GM21447 (cell line): ENCODE results near the gene S100A4.

Source experiments
- ATAC-seq: cut with Tn5 transposase; IDR thresholded peaks from one replicate; pipeline ENCODE4 v1.9.1; 2021; ENCODE audit not compliant: unreplicated experiment

S100A4 gene

GRCh38 chr1:153513023-153513422 is 32.6 kb downstream of the S100A4 start:
- no peak for ATAC-seq

DNA sequence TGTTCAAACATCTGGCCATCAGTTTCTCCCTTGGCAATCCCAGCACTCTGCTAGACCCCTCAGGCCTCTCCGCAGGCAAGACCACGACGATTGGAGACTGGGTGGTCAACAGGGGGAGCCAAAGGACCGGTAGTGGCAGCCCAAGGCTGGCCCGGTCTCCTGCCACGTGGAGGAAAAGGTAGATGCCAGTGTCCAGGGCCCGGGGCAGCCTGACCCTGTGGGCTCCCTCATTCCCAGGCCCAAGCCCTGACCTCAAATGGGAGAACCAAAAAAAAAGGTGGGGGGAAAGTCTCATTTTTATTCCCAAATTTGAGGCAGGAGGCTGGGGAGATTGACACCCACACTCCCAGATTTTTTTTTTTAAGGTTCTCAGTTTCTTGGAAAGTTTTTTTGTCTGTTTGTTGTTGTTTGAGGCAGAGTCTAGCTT is 34.6 kb downstream of the S100A4 start:
- no peak for ATAC-seq

DNA sequence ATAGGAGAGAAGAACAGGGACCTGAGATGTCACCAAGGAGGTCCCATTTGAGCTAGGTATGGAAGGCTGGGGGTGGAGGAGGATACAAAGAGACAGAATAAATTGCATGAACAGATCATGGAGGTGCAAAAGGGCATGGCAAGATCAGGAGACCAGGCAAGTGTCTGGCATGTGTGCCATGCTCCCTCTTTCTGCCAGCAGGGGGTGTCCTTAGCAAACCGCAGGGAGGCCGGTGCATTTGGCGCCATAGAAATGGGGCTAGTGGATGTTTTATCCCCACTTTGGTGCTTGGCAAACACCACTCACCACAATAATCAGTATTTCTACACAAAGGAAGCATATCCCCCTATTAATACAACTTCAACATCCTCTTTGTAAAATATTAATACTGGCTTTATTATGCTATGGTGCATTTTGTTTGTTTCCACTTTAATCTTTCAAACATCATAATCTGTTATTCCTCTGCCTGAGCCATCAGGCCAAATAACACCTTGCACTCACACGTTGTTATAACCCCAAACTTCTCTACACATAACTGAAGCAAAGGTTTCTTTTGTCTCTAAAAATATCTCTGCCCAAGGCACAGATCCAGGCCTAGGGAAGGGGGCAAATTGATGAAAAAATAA is 35.8 kb downstream of the S100A4 start:
- no peak for ATAC-seq

GRCh38 chr1:153509036-153509435 is 36.6 kb downstream of the S100A4 start:
- no peak for ATAC-seq

GRCh38 chr1:153507926-153508583 is 37.6 kb downstream of the S100A4 start:
- ATAC-seq = no peak

DNA sequence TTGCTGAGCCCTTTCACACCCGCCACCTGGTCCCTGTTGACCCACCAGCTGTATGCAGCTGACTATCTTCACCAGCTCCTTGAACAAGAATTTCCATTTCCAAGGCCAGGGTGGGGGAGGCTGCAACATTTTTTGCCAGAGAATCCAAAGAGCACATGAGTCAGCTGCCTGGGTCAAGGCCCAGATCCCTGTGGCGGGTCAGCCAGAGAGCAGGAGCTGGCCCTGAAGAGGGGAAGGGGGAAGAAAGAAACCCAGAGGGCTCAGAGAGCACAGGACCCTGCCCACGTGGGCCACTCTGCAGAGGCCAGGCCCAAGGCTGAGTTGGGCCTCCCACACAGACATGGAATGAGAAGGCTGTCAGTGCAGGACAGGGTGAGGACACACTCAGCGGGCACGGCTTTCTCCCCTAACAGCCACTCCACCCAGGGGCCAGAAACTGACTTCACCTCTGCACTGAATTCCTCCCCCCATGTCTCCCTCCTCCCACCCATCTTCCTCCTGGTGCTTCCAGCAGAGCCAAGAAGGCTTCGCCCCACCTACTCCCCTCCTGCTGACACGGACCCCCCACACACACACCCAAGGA is 38.7 kb downstream of the S100A4 start:
- ATAC-seq = no peak

GRCh38 chr1:153506386-153506785 is 39.2 kb downstream of the S100A4 start:
- ATAC-seq = no peak

GRCh38 chr1:153505576-153505975 is 40.0 kb downstream of the S100A4 start:
- ATAC-seq = no peak

DNA sequence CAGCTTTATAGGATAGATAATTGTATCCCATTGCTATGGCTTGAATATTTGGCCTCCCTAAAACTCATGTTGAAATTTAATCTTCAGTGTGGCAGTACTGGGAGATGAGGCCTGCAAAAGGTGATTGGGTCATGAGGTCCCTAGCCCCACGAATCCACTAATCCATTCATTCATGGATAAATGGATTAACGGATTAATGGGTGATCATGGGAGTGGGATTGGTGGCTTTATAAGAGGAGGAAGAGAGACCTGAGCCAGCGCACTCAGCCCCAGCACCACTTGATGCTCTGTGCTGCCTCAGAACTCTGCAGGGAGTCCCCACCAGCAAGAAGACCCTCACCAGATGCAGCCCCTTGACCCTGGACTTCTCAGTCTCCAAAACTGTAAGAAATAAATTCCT is 41.8 kb downstream of the S100A4 start:
- ATAC-seq = no peak

GRCh38 chr1:153498746-153499145 is 46.9 kb downstream of the S100A4 start:
- no peak for ATAC-seq

GRCh38 chr1:153495536-153495935 is 50.1 kb downstream of the S100A4 start:
- ATAC-seq = no peak

DNA sequence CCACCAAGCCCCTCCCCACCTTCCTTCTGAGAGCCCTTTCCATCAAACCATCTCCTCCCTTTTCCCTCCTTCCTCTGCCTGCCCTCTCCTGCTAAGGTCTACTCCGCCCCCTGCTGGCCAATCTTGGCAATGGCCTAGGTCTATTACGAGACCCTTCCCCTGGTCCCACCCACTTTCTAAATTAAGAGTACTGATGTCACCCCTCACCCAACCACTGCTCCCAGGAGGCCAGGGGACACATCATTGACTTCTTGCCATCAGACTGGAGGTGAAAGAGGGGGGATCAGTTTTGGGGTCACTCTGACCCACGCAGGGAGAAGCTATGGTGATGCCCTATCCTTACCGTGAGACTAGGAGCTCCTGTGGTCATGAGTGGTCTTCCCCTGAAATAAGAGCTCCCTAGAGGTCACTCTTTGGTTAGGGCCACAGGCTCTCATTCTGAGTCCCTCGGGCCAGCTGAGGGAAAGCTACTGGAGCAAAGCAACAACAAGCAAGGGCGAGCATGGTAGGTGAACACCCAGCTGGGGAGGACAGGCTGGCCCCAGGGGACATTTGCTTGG is 50.5 kb downstream of the S100A4 start:
- no peak for ATAC-seq
